Endothelial cell of umbilical vein (primary cell): ENCODE measurements around the gene GABBR2. TPM values are rescaled to one million over a fixed set of nuclear protein-coding genes. Genes with fewer than 3 reads are reported as not detected.

ENCODE experiments used
- BruUV-seq: library from RNA; stranded (reverse); fragments of 400-500 nt; replicated peaks from 2 replicates; lab custom pipeline; 2021; lab: Mats Ljungman, UMichigan
- CTCF ChIA-PET: fragments of 300-600, 350-600 bp; sonication (Branson Sonifier 250); formaldehyde crosslinking; loops from one replicate; lab custom pipeline; 2021; ENCODE audit warnings: antibody characterized with exemption, inconsistent platforms; lab: Charles Lee
- POLR2A ChIA-PET: fragments of 300-600, 350-600 bp; sonication (Branson Sonifier 250); formaldehyde crosslinking; loops from one replicate; lab custom pipeline; 2021; ENCODE audit warnings: antibody characterized with exemption, inconsistent platforms; lab: Charles Lee
- DNase-seq: peaks from one replicate; pipeline ENCODE4 v3.0.0-alpha.2; 2011; ENCODE audit warnings: low read depth, low spot score
- FAIRE-seq: peaks from 2 replicates; lab custom pipeline; 2011; peaks lifted over from hg19 to GRCh38; lab: Jason Lieb, UNC
- H2AFZ ChIP-seq: 2 replicates; pipeline ENCODE4 v1.6.0; 2012; ENCODE audit warnings: low read depth, low read length, control low read depth, inconsistent platforms
- H3K27ac ChIP-seq: 2 replicates; pipeline ENCODE4 v1.5.1; 2011; ENCODE audit warnings: low read depth, mild to moderate bottlenecking, control low read depth, low read length, moderate library complexity; ENCODE audit not compliant: insufficient read depth
- H3K27me3 ChIP-seq, 2 experiments: 2 replicates each; pipeline versions ENCODE4 v1.6.0 to v1.6.1; 2011; ENCODE audit warnings: low read length in 2 of 2, mixed read lengths in 1 of 2; ENCODE audit not compliant: control insufficient read depth in 2 of 2, insufficient read depth in 2 of 2
- H3K36me3 ChIP-seq, 2 experiments: 2 replicates in 1 of 2; 3 replicates in 1 of 2; pipeline ENCODE4 v1.5.1; 2011; ENCODE audit warnings: low read length in 2 of 2, mild to moderate bottlenecking in 1 of 2, moderate library complexity in 1 of 2; ENCODE audit not compliant: control insufficient read depth in 2 of 2, insufficient read depth in 2 of 2; ENCODE audit errors: extremely low read depth in 1 of 2
- H3K4me1 ChIP-seq: 3 replicates; pipeline ENCODE4 v1.5.1; 2011; ENCODE audit warnings: mild to moderate bottlenecking, low read length; ENCODE audit not compliant: control insufficient read depth, insufficient read depth; ENCODE audit errors: extremely low read depth
- H3K4me2 ChIP-seq: 2 replicates; pipeline ENCODE4 v1.6.1; 2011; ENCODE audit warnings: low read length, control low read depth, mixed read lengths; ENCODE audit not compliant: insufficient read depth
- H3K4me3 ChIP-seq, 3 experiments: fragments of 200-600 bp in 1 of 3; sonication (generic), shearing (Covaris generic) in 1 of 3; replicated peaks in 1 of 3; 2 replicates each; pipeline ENCODE4 v1.5.1; 2011 to 2016; ENCODE audit warnings: control low read depth in 3 of 3, low read length in 3 of 3, mild to moderate bottlenecking in 2 of 3, inconsistent platforms in 1 of 3, low read depth in 1 of 3, moderate library complexity in 1 of 3; ENCODE audit not compliant: insufficient read depth in 1 of 3
- H3K79me2 ChIP-seq: 2 replicates; pipeline ENCODE4 v1.6.0; 2012; ENCODE audit warnings: low read length, inconsistent platforms; ENCODE audit not compliant: control insufficient read depth, insufficient read depth
- H3K9ac ChIP-seq: replicated peaks from 2 replicates; pipeline ENCODE3; 2011; ENCODE audit warnings: low read length, control low read depth; ENCODE audit not compliant: insufficient read depth; ENCODE audit errors: extremely low read depth
- H3K9me1 ChIP-seq: replicated peaks from 3 replicates; pipeline ENCODE4 v1.6.0; 2011; ENCODE audit warnings: mild to moderate bottlenecking, low read length; ENCODE audit not compliant: control insufficient read depth, insufficient read depth; ENCODE audit errors: extremely low read depth
- H3K9me3 ChIP-seq: replicated peaks from 2 replicates; pipeline ENCODE4 v1.5.1; 2012; ENCODE audit warnings: low read length, inconsistent platforms; ENCODE audit not compliant: control insufficient read depth, insufficient read depth
- H4K20me1 ChIP-seq: replicated peaks from 2 replicates; pipeline ENCODE3; 2011; ENCODE audit warnings: mild to moderate bottlenecking, low read length; ENCODE audit not compliant: control insufficient read depth, insufficient read depth; ENCODE audit errors: extremely low read depth
- EZH2 ChIP-seq: IDR thresholded peaks from 2 replicates; pipeline ENCODE4 v1.6.1; 2012; ENCODE audit warnings: borderline replicate concordance, low read depth, mild to moderate bottlenecking, moderate library complexity, low read length, inconsistent platforms; ENCODE audit not compliant: severe bottlenecking
- FOS ChIP-seq: IDR thresholded peaks from 2 replicates; pipeline ENCODE4 v1.6.1; 2011; ENCODE audit warnings: mild to moderate bottlenecking, low read length, moderate library complexity, borderline replicate concordance; ENCODE audit not compliant: insufficient read depth
- GATA2 ChIP-seq: IDR thresholded peaks from 2 replicates; pipeline ENCODE4 v1.7.0; 2011; ENCODE audit warnings: low read depth, mild to moderate bottlenecking, moderate library complexity, mixed read lengths, low read length; ENCODE audit not compliant: insufficient read length, insufficient read depth
- JUN ChIP-seq: IDR thresholded peaks from 2 replicates; pipeline ENCODE4 v1.6.1; 2011; ENCODE audit warnings: borderline replicate concordance, low read depth; ENCODE audit not compliant: insufficient read length, insufficient read depth
- MAX ChIP-seq: IDR thresholded peaks from 2 replicates; pipeline ENCODE4 v1.6.1; 2011; ENCODE audit not compliant: insufficient read depth, insufficient read length
- MYC ChIP-seq: IDR thresholded peaks from one replicate; pipeline ENCODE4 v1.6.1; 2011; ENCODE audit warnings: mild to moderate bottlenecking, low read depth, low read length
- POLR2A ChIP-seq: IDR thresholded peaks from 2 replicates; pipeline ENCODE4 v1.6.1; 2012; ENCODE audit warnings: low read depth, mild to moderate bottlenecking, control low read depth, low read length
- POLR2AphosphoS5 ChIP-seq: IDR thresholded peaks from 2 replicates; pipeline ENCODE4 v1.6.1; 2012; ENCODE audit warnings: low read depth, mild to moderate bottlenecking, control low read depth, low read length, moderate library complexity; ENCODE audit not compliant: insufficient read depth
- dilution Hi-C: fragments of 300-500 bp; cut with MboI; formaldehyde crosslinking; loops from one replicate; pipeline ENCODE4 v1.15.0; 2019; ENCODE audit warnings: low sequenced_read_pairs; ENCODE audit not compliant: extremely low pct_ligation_motif_present
- intact Hi-C: fragments of 100-400 bp; cut with micrococcal nuclease; formaldehyde crosslinking; loops from one replicate; pipeline ENCODE4 v1.10.0; 2022
- polyA plus RNA-seq, 4 experiments: library from polyadenylated mRNA; depleted of rRNA in 3 of 4; stranded (reverse) in 3 of 4; unstranded in 1 of 4; fragments of >200 nt; gene quantifications; 2 replicates each; pipeline versions ENCODE4 v1.2.1 to v1.2.3, GENCODE V29; 2011 to 2012; ENCODE audit warnings: missing spikeins in 1 of 4
- total RNA-seq: library from RNA; stranded (reverse); gene quantifications from 2 replicates; pipeline ENCODE4 v1.2.3, GENCODE V29; 2021
- TF ChIP-seq, protein P1 (sequence below), 2 donors: IDR thresholded peaks; 1 replicate in 1 of 2; 2 replicates in 1 of 2; pipeline ENCODE4 v1.5.1; 2011; ENCODE audit warnings: low read length in 2 of 2, mild to moderate bottlenecking in 2 of 2, moderate library complexity in 2 of 2, control low read depth in 1 of 2, inconsistent platforms in 1 of 2, low read depth in 1 of 2; ENCODE audit not compliant: insufficient read depth in 1 of 2; ENCODE audit errors: extremely low read depth in 1 of 2

GABBR2 gene
- total and polyA plus RNA-seq, 2 donors (not counting 3 experiments of a cell fraction or from before 2014, with no cell fraction given) = 1.1 to 9.2 TPM

GRCh38 chr9:98714833-98715232 is 6.1 kb upstream of the GABBR2 start:
- Histone ChIP-seq H3K9me3 (no peaks in the 10 kb centered on the region), H3K27ac (no peak overlapping the region), H2AFZ (no peak overlapping the region), H3K27me3 (peaks cover 15 to 18% of the 10 kb centered on the region in 2 experiments), H3K36me3 (no peaks in the 10 kb centered on the region), H3K4me1 (no peaks in the 10 kb centered on the region), H3K9ac (no peak overlapping the region), H3K9me1 (no peaks in the 10 kb centered on the region), H3K79me2 (no peaks in the 10 kb centered on the region), H3K4me3 (no peak overlapping the region), H4K20me1 (no peaks in the 10 kb centered on the region), H3K4me2 (no peak overlapping the region)
- intact Hi-C loops (loop anchor here (2.0 kb wide), 1 partner anchor 30 kb away; no protein-coding TSS in a partner anchor), dilution Hi-C loops (no loop called here)
- TF ChIP-seq EZH2 = no peak
- TF ChIP-seq GATA2 = no peak
- TF ChIP-seq FOS = no peak
- TF ChIP-seq MYC = no peak
- TF ChIP-seq, protein P1, sequence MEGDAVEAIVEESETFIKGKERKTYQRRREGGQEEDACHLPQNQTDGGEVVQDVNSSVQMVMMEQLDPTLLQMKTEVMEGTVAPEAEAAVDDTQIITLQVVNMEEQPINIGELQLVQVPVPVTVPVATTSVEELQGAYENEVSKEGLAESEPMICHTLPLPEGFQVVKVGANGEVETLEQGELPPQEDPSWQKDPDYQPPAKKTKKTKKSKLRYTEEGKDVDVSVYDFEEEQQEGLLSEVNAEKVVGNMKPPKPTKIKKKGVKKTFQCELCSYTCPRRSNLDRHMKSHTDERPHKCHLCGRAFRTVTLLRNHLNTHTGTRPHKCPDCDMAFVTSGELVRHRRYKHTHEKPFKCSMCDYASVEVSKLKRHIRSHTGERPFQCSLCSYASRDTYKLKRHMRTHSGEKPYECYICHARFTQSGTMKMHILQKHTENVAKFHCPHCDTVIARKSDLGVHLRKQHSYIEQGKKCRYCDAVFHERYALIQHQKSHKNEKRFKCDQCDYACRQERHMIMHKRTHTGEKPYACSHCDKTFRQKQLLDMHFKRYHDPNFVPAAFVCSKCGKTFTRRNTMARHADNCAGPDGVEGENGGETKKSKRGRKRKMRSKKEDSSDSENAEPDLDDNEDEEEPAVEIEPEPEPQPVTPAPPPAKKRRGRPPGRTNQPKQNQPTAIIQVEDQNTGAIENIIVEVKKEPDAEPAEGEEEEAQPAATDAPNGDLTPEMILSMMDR (IDR thresholded peaks at IDR 0.05; ENCODE audit: extremely low read depth in 1 of 2, insufficient read depth in 1 of 2, low read depth in 1 of 2, low read length in 2 of 2) = no peak
- TF ChIP-seq JUN = no peak
- TF ChIP-seq POLR2AphosphoS5 = no peak
- TF ChIP-seq MAX = no peak
- TF ChIP-seq POLR2A = no peak
- CTCF ChIA-PET = interaction anchor here (1.3 kb wide), 1 partner anchor 61 kb away, joined by 4 read pairs; no protein-coding TSS in a partner anchor
- POLR2A ChIA-PET = no interaction called here
- DNase-seq (no peak), FAIRE-seq (no peak)
- BruUV-seq = no TSS peak
